ENCODE data around the gene POLR2I. TPM values are rescaled to one million over a fixed set of nuclear protein-coding genes. Genes with fewer than 3 reads are reported as not detected.
A peak's percentile ranks its signal among the peaks of the same experiment; 100 is the strongest.

POLR2I gene
- total and polyA plus RNA-seq, 2 donors (not counting 1 experiment from before 2014, with no cell fraction given), result 33.4 to 39.1 TPM

DNA sequence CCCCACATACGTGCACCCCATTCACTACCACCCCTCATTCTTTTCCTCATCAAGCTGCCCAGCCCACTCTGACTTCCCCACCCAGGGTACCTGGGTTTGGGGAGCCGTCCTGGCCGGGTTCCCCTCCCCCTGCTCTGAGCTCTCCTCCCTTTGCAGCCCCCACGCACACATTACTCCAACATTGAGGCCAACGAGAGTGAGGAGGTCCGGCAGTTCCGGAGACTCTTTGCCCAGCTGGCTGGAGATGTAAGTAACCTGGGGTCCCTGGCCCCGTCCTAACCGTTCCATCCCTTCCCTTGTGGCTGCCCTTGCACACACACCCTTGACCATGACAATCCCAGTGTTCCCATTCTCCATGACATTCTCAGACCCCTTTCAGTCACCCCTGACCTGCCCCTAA lies 27.8 kb upstream of the POLR2I start:
- intact Hi-C loops (cut with micrococcal nuclease), result no loop called here
- Mint-ChIP-seq H3K27me3 (no peaks in the 10 kb centered on the region), H3K27ac (peak overlapping the region; percentile 63), H3K9me3 (ENCODE audit: insufficient read depth) (no peaks in the 10 kb centered on the region), H3K4me1 (peaks cover 14% of the 10 kb centered on the region), H3K4me3 (no peak overlapping the region)
- Histone ChIP-seq H3K9ac (ENCODE audit: low read length) (no peak overlapping the region), H3K4me1 (ENCODE audit: control insufficient read depth in 2 of 2, insufficient read depth in 2 of 2, low read length in 2 of 2) (peaks cover 4 to 14% of the 10 kb centered on the region in 2 donors), H3K79me2 (ENCODE audit: control insufficient read depth, insufficient read depth, low read length) (peaks cover 26% of the 10 kb centered on the region), H3K9me3 (ENCODE audit: control extremely low read depth in 1 of 3, control insufficient read depth in 2 of 3, insufficient read depth in 1 of 3, low read length in 2 of 3) (peaks cover 0 to 5% (median 0%) of the 10 kb centered on the region in 3 donors), H3K36me3 (replicated peaks in 1 of 2; ENCODE audit: control extremely low read depth in 1 of 2, control insufficient read depth in 1 of 2, extremely low read depth in 1 of 2, insufficient read depth in 2 of 2, low read length in 1 of 2) (peaks cover 0 to 36% of the 10 kb centered on the region in 2 experiments), H3K27me3 (replicated peaks in 1 of 4; ENCODE audit: control extremely low read depth in 1 of 4, control insufficient read depth in 3 of 4, insufficient read depth in 4 of 4, low read length in 3 of 4) (no peaks in the 10 kb centered on the region), H2AFZ (ENCODE audit: insufficient read depth, low read depth, low read length, poor library complexity, severe bottlenecking) (no peak overlapping the region), H3K4me2 (replicated peaks; ENCODE audit: low read depth, low read length, poor library complexity, severe bottlenecking) (no peak overlapping the region), H4K20me1 (ENCODE audit: control insufficient read depth, insufficient read depth, low read length, poor library complexity, severe bottlenecking) (peaks cover 27% of the 10 kb centered on the region), H3K27ac (ENCODE audit: low read length in 2 of 2) (no peak overlapping the region), H3K4me3 (ENCODE audit: control extremely low read depth in 1 of 5, extremely low read depth in 1 of 5, insufficient read depth in 1 of 5, low read depth in 2 of 5, low read length in 4 of 5) (no peak overlapping the region)
- TF ChIP-seq EZH2 (IDR thresholded peaks at IDR 0.05; ENCODE audit: borderline replicate concordance, insufficient read depth, low read depth, low read length, poor library complexity, severe bottlenecking), result no peak
- TF ChIP-seq, protein P1, sequence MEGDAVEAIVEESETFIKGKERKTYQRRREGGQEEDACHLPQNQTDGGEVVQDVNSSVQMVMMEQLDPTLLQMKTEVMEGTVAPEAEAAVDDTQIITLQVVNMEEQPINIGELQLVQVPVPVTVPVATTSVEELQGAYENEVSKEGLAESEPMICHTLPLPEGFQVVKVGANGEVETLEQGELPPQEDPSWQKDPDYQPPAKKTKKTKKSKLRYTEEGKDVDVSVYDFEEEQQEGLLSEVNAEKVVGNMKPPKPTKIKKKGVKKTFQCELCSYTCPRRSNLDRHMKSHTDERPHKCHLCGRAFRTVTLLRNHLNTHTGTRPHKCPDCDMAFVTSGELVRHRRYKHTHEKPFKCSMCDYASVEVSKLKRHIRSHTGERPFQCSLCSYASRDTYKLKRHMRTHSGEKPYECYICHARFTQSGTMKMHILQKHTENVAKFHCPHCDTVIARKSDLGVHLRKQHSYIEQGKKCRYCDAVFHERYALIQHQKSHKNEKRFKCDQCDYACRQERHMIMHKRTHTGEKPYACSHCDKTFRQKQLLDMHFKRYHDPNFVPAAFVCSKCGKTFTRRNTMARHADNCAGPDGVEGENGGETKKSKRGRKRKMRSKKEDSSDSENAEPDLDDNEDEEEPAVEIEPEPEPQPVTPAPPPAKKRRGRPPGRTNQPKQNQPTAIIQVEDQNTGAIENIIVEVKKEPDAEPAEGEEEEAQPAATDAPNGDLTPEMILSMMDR (IDR thresholded peaks at IDR 0.05), result no peak
- ATAC-seq (ENCODE audit: low read depth), result no peak
- WGBS (ENCODE audit: insufficient coverage), result 98% methylated on average over 9 of the region's 9 CpGs
- POLR2A ChIA-PET, result no interaction called here
- DNase-seq, result no peak
- CTCF ChIA-PET, result interaction anchor here (1.1 to 2.3 kb wide), 2 partner anchors 12 to 27 kb away, joined by 3 to 9 read pairs; no protein-coding TSS in a partner anchor

DNA sequence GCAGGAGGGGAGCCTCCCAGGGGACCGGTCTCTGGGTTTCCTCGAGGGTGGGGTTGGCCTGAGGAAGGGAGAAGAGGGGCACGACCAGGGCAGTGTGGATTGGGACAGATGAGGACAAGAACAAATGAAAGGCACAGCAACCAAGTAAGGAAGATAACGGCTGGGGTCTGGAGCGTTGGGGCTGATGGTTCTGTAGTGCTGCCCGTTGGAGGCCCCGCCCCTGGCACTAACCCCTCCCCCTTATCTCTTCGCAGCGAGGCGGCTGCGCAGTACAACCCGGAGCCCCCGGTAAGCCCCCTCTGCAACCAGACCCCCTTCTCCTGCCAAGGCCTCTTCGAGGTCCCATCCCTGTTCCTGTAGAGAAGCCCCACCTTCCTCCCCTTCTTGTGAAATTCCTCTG lies 27.4 kb upstream of the POLR2I start:
- Histone ChIP-seq H3K79me2 (ENCODE audit: control insufficient read depth, insufficient read depth, low read length) (peaks cover 26% of the 10 kb centered on the region), H3K9me3 (ENCODE audit: control extremely low read depth in 1 of 3, control insufficient read depth in 2 of 3, insufficient read depth in 1 of 3, low read length in 2 of 3) (peaks cover 0 to 5% (median 0%) of the 10 kb centered on the region in 3 donors), H3K9ac (ENCODE audit: low read length) (no peak overlapping the region), H3K36me3 (replicated peaks in 1 of 2; ENCODE audit: control extremely low read depth in 1 of 2, control insufficient read depth in 1 of 2, extremely low read depth in 1 of 2, insufficient read depth in 2 of 2, low read length in 1 of 2) (peaks cover 0 to 33% of the 10 kb centered on the region in 2 experiments), H3K27me3 (replicated peaks in 1 of 4; ENCODE audit: control extremely low read depth in 1 of 4, control insufficient read depth in 3 of 4, insufficient read depth in 4 of 4, low read length in 3 of 4) (no peaks in the 10 kb centered on the region), H3K4me2 (replicated peaks; ENCODE audit: low read depth, low read length, poor library complexity, severe bottlenecking) (no peak overlapping the region), H3K4me3 (ENCODE audit: control extremely low read depth in 1 of 5, extremely low read depth in 1 of 5, insufficient read depth in 1 of 5, low read depth in 2 of 5, low read length in 4 of 5) (no peak overlapping the region), H2AFZ (ENCODE audit: insufficient read depth, low read depth, low read length, poor library complexity, severe bottlenecking) (no peak overlapping the region), H3K4me1 (ENCODE audit: control insufficient read depth in 2 of 2, insufficient read depth in 2 of 2, low read length in 2 of 2) (peaks cover 4 to 14% of the 10 kb centered on the region in 2 donors), H4K20me1 (ENCODE audit: control insufficient read depth, insufficient read depth, low read length, poor library complexity, severe bottlenecking) (peaks cover 27% of the 10 kb centered on the region), H3K27ac (ENCODE audit: low read length in 2 of 2) (no peak overlapping the region)
- no peak for ATAC-seq (ENCODE audit: low read depth)
- Mint-ChIP-seq H3K4me1 (peaks cover 14% of the 10 kb centered on the region), H3K27ac (peak overlapping the region; percentile 20), H3K27me3 (no peaks in the 10 kb centered on the region), H3K9me3 (ENCODE audit: insufficient read depth) (no peaks in the 10 kb centered on the region), H3K4me3 (peak overlapping the region; percentile 96)
- POLR2A ChIA-PET, result interaction anchor here (0.5 kb wide), 1 partner anchor 414 kb away, joined by 3 read pairs; no protein-coding TSS in a partner anchor
- 94% methylated on average over 8 of the region's 14 CpGs for WGBS (ENCODE audit: insufficient coverage)
- no peak for TF ChIP-seq EZH2 (IDR thresholded peaks at IDR 0.05; ENCODE audit: borderline replicate concordance, insufficient read depth, low read depth, low read length, poor library complexity, severe bottlenecking)
- TF ChIP-seq, protein P1 (IDR thresholded peaks at IDR 0.05), result no peak
- no peak for DNase-seq
- CTCF ChIA-PET, result interaction anchor here (1.1 kb wide), 1 partner anchor 27 kb away, joined by 3 read pairs; no protein-coding TSS in a partner anchor
- intact Hi-C loops (cut with micrococcal nuclease), result no loop called here
